Erythroblast (primary cell): ENCODE measurements around the gene CCDC18.
"Not testable (repeated sequence)": the region's sequence is repeated elsewhere in the genome, so short reads cannot be mapped to it uniquely, and the experiment has no call there.

Experiments used
- DNase-seq, 2 experiments: peaks; one replicate each; lab custom pipeline; 2025; lab: John Stamatoyannopoulos, UW
- GATA1 ChIP-seq: IDR thresholded peaks from 2 replicates; pipeline ENCODE4 v1.6.1; 2011; ENCODE audit warnings: low read depth, mild to moderate bottlenecking, control low read depth, low read length, moderate library complexity
- POLR2A ChIP-seq: IDR thresholded peaks from 2 replicates; pipeline ENCODE4 v1.6.1; 2011; ENCODE audit warnings: mild to moderate bottlenecking, low read length

Gene CCDC18

DNA sequence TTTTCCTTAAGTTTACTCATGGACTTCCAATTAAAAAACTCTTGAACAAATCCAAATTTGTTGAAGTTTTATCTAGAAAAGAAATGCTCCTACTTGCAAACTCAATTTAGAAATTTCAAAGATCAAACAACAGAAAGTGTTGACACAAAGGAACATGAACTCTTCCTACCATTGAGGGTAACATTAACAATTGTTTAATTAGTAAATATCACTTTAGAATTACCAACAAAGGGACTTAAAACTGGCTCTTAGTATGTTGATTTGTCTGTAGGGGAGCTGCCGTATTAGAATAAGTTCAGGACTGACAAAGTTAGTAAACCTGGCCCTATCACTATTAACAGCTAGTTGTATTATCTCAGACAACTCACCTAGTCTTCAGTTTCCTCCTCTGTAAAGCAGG, 57.9 kb downstream of the CCDC18 start:
- TF ChIP-seq POLR2A (no peak), GATA1 (no peak)
- DNase-seq: no peak

DNA sequence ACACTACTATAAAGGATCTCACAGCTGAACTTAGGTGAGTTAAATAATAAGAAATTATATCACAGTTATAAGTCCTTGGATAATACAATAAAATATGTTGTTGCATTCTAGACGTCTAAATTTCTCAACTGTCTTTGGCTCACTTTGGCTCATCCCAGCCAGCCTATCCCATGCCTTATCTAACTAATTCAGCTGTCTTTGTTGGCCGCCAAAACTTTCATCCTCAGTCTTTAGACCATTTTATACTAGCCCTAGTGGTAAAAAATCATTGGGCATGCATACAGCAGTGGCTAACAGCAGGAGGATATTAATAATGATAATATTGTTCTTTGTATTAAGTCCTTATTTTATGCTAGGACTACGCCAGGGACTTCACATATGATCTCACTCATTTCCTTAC, 59.3 kb downstream of the CCDC18 start:
- peak; percentile 64 to 70 for DNase-seq
- no peak for TF ChIP-seq POLR2A

DNA sequence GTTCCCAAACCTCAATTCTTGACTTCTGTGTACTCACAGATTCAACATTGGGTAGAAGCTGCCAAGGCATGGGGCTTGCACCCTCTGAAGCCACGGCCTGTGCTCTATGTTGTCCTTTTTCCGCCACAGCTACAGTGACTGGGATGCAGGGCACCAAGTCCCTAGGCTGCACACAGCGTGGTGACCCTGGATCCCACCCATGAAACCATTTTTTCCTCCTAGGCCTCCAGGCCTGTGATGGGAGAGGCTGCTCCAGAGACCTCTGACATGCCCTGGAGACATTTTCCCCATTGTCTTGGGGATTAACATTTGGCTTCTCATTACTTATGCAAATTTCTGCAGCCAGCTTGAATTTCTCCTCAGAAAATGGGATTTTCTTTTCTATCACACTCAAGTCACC, 62.7 kb downstream of the CCDC18 start:
- DNase-seq: peak; percentile 9

DNA sequence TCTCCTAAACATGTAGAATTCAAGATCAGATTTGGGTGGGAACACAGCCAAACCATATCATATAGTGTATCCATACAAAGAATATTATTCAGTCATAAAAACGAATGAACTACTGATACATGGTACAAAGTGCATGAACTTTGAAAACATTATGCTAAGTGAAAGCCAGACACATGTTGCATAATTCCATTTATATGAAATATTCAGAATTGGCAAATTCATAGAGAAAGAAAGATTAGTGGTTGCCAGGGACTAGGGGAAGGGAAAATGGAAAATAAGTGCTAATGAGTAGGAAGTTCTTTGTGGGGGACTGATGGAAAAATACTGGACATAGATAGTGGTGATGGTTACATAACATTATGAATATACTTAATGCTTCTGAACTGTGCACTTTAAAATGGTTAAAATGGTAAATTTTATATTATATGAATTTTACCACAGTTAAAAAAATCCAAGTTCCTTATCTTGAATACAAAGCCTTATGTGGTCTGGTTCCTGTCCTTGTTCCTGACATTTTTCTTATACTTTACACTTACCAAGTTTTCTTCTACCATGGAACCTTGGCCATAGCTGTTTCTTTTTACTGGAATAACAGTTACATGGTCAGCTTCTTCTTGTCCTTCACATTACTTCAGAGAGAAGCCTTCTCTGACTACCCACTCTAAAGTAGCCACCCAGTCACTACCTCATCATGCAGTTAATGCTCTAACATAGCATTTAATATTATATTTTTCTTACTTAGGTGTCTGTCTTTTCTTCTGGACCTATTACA, 64.0 kb downstream of the CCDC18 start:
- TF ChIP-seq POLR2A: no peak
- TF ChIP-seq GATA1: no peak
- no peak for DNase-seq

DNA sequence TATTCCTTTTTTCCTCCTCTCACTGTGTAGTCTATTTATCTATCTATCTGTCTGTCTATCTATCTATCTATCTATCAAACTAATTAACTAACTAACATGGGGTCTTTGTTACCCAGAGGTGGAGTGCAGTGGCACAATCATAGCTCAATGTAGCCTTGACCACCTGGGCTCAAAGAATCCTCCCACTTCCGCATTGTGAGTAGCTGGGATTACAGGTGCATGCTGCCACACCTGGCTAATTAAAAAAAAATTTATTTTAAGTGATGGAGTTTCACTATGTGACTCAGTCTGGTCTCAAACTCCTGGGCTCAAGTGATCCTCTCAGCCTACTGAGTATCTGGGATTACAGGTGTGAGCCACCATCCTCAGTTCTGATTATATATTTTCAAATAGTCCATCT, 71.4 kb downstream of the CCDC18 start:
- no peak for TF ChIP-seq GATA1
- DNase-seq: no peak

DNA sequence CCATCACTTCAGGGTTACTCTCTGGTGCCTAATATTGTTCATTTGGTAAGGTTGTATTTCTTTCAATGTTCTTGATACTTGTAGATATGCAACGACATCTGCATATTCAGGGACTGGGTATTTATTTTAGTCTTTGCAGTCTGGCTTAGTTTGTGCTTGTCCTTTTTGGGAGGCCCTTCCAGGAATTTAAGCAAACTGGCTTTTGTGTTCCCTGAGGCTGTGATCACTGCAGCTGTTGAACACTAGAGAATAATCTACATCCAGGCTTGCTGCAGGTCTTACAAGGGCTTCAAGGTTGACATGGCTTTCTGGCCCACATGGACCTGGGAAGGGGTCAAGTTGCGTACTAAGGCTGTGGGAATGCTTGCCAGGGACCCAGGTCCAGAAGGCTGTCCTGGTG, 72.1 kb downstream of the CCDC18 start:
- TF ChIP-seq POLR2A (no peak), GATA1 (no peak)
- DNase-seq: no peak

DNA sequence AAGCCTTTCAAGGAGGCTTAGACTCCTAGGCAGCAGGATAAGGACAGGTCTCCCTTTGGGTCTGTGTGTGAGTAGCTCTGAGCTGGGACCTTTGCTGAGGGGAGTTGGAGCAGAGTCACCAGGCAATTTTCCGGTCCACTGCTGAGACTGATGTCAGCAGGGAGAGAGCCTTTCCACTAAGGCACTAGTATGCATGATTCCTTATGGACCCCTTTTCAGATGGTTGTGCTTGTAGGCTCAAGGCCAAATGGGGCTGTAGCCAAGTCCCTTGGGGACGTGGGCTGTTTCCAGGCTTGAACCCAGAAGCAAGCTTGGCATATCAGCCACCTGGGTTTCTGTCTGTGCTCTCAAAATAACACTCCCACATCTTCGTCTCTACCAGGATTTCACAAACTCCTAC, 73.0 kb downstream of the CCDC18 start:
- TF ChIP-seq GATA1: no peak
- no peak for TF ChIP-seq POLR2A
- no peak for DNase-seq

DNA sequence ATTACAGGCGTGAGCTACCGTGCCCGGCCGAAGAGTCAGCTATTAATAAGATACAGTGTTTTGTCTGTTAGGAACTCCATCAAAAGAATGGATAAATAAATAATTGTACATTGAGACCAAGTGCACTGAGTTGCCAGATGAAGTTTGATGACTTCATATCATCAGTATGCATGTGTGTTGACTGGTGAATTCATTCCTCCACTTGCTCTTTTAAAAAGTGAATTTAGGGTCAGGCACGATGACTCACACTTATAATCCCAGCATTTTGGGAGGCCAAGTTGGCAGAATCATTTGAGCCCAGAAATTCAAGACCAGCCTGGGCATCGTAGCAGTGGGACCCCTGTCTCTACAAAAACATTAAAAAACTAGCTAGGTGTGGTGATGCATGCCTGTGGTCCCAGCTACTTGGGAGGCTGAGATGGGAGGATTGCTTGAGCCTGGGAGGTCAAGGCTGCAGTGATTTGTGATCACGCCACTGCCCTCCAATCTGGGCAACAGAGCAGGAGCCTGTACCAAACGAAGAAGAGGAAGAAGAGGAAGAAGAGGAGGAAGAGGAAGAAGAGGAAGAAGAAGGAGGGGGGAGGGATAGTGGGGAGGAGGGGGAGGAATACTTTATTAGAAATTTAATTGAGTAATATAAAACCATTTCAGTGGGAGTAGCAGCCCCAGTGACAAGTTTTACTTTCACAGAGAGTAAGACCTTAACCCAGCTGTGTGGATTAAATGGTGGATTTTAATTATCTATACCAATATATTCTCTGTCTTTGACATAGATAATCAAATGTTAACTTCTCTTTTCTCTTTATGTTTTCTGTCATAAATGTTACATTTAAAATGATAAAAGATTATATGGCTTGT, 74.9 kb downstream of the CCDC18 start:
- no peak for DNase-seq
- TF ChIP-seq GATA1 (no peak), POLR2A (no peak)

DNA sequence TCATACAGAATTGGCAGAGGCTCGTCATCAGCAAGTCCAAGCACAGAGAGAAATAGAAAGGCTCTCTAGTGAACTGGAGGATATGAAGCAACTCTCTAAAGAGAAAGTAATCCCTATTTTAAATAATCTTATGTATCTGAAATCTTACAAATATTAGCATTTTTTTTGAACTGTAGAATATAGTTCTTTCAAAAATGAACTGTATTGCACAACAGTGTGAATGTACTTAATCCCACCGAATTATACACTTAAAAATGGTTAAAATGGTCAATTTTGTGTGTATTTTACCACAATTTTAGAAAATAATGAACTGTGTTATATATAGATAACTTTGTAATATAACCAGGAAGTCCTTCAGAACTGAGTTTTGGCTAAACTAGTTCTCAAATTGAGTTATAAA, 75.9 kb downstream of the CCDC18 start:
- TF ChIP-seq POLR2A (no peak), GATA1 (no peak)
- DNase-seq: no peak

DNA sequence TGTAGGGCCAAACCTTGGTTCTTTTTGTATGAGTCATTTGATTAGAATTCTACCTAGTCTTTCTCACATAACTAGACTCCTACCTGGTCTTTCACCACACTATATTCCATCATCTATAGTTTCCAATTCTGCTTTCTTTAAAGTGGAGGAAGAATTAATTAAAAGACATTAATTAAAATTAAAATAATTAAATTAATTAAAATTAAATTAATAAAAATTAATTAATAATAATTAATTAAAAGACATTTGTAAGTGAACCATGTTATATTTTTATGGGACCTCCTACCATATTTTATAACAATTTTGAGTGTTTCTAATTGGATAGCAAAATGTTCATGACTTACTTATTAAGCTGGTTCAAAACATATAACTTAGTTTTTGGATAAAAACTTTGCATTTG, 77.4 kb downstream of the CCDC18 start:
- no peak for DNase-seq
- TF ChIP-seq GATA1: no peak
- no peak for TF ChIP-seq POLR2A

DNA sequence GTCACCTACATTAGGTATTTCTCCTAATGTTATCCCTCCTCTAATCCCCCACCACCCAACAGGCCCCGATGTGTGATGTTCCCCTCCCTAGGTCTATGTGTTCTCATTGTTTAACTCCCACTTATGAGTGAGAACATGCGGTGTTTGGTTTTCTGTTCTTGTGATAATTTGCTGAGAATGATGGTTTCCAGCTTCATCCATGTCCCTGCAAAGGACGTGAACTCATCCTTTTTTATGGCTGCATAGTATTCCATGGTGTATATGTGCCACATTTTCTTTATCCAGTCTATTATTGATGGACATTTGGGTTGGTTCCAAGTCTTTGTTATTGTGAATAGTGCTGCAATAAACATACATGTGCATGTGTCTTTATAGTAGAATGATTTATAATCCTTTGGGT, 80.2 kb downstream of the CCDC18 start:
- not testable (repeated sequence) for DNase-seq

DNA sequence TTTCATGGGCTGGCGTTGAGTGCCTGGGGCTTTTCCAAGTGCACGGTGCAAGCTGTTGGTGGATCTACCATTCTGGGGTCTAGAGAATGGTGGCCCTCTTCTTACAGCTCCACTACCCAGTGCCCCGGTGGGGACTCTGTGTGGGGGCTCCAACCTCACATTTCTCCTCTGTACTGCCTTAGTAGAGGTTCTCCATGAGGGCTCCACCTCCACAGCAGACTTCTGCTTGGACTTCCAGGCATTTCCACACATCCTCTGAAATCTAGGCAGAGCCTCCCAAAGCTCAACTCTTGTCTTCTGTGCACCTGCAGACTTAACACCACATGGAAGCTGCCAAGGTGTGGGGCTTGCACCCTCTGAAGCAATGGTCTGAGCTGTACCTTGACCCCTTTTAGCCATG, 82.1 kb downstream of the CCDC18 start:
- no peak for TF ChIP-seq GATA1
- no peak for TF ChIP-seq POLR2A

DNA sequence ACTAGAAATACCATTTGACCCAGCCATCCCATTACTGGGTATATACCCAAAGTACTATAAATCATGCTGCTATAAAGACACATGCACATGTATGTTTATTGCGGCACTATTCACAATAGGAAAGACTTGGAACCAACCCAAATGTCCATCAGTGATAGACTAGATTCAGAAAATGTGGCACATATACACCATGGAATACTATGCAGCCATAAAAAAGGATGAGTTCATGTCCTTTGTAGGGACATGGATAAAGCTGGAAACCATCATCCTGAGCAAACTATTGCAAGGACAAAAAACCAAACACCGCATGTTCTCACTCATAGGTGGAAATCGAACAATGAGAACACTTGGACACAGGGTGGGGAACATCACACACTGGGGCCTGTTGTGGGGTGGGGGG, 88.4 kb downstream of the CCDC18 start:
- DNase-seq: not testable (repeated sequence)

More for the DNA sequence above, 82.1 kb downstream of the CCDC18 start:
- DNase-seq: peak; percentile 15 to 37

DNA sequence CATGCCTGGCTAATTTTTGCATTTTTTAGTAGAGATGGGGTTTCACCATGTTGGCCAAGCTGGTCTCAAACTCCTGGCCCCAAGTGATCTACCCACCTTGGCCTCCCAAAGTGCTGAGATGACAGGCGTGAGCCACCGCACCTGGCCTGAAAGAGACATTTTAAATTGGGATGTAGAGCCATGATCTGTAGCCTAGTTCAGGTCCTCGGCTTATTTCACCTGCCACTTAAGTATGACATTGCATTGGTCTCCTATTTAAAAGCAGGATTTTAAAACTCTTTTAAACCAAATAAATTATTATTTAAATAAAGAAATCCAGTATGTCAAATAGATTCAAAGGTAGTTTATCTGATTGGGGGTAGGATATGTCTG, 94.7 kb downstream of the CCDC18 start:
- not testable (repeated sequence) for DNase-seq

DNA sequence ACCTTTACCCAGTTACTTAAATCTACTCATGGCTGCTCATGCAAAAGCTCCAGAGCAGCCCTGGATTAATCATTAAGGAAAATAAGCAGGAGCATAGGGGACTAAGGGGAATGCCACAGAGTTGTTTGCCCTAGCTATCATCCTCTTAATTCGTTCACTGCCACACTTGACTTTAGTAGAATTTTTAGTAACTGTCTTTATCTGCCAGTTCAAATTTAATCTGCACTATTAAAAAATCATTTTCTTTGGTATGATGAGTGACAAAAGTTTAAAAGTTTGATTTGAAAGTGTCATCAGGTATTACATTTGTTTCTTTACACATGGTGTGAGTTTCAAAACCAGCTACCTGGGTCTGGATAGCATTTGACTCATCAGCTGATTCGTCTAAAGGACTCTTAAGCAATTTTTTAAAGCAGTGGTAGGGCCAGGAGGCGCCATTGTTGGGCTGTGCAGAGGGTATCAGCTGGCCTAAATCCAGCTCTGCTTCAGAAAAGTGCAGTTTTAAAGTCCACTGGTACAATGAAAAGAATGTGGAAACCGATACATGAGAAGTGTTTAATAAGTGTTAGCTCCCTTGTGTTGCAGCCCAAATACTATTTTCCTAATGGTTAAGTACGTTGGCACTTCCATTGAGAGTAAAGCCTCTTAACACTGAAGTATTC, 95.2 kb downstream of the CCDC18 start:
- no peak for DNase-seq
- TF ChIP-seq GATA1 (no peak), POLR2A (no peak)

DNA sequence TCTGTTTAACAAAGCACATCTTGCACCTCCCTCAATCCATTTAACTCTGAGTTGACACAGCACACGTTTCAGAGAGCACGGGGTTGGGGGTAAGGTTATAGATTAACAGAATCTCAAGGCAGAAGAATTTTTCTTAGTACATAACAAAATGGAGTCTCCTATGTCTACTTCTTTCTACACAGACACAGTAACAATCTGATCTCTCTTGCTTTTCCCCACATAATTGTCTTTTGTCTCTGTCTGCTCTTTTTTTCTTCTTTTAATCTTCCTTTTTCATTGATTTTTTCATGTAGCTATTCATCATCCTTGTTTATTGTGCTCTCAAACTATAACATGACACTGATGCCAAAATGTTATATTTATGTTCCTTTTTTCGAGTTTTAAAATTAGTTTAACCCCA, 97.0 kb downstream of the CCDC18 start:
- not testable (repeated sequence) for DNase-seq
